Measurements from ENCODE around the gene CFAP92.

The CFAP92 gene

GRCh38 chr3:128902426-128902825 is 91.5 kb downstream of the CFAP92 start:
- no peak overlapping the region for H3K27ac ChIP-seq
- TF ChIP-seq CTCF (conservative IDR thresholded peaks at IDR 0.05) (no peak), ZFX (IDR thresholded peaks at IDR 0.05) (no peak; the same call in 1 of the 2 replicates)

- no peak overlapping the region for H3K27ac ChIP-seq
- TF ChIP-seq CTCF (conservative IDR thresholded peaks at IDR 0.05) = no peak
- TF ChIP-seq ZFX (IDR thresholded peaks at IDR 0.05) = no peak
Observed at GRCh38 chr3:128895843-128896697, 97.8 kb downstream of the CFAP92 start.

- TF ChIP-seq ZFX (IDR thresholded peaks at IDR 0.05) (no peak), CTCF (conservative IDR thresholded peaks at IDR 0.05) (no peak)
- no peak overlapping the region for H3K27ac ChIP-seq
Observed at GRCh38 chr3:128889139-128889894, 104.6 kb downstream of the CFAP92 start.

DNA sequence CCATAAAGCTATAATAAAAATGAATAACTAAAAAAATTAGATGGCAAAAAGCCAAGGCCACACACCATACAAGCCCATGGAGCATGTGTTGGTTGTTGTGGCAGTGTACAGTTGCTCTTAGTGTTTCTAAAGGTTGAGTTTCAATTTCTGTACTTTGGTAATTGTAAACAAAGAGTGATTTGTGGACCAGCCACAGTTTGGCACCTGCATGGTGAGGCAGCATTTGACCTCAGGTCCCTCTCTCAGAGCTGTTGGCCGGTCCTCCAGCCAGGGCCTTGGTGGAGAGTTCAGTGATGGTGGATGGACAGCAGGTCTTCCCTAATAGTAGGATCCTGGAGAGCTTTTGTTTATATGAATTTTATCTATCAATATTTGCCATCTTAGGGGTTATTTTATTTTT is 108.9 kb downstream of the CFAP92 start:
- H3K27ac ChIP-seq = no peak overlapping the region
- TF ChIP-seq CTCF (conservative IDR thresholded peaks at IDR 0.05) (no peak), ZFX (IDR thresholded peaks at IDR 0.05) (no peak)

- TF ChIP-seq CTCF (conservative IDR thresholded peaks at IDR 0.05) = no peak
- no peak for TF ChIP-seq ZFX (IDR thresholded peaks at IDR 0.05)
- H3K27ac ChIP-seq = no peak overlapping the region
Observed at GRCh38 chr3:128882719-128883118, 111.2 kb downstream of the CFAP92 start.

DNA sequence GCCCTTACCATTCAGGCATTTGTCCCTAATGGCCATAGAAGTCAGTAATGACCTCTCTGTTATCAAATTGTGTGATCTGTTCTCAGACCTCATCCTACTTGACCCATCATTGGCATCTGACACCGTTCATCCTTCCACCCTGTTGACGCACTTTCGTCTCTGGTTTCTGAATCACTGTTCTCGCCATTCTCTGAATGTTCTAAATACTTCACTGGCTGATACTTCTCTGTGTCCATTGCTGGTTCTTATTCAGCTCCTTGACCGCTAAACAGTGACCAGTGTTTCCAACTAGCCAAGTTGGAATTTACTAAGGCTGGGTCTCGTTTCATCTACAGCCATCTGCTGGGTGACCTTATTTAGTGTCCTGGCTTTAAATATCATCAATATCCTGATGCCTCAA is 112.3 kb downstream of the CFAP92 start:
- TF ChIP-seq ZFX (IDR thresholded peaks at IDR 0.05) (no peak), CTCF (conservative IDR thresholded peaks at IDR 0.05) (no peak)
- no peak overlapping the region for H3K27ac ChIP-seq

GRCh38 chr3:128880455-128880854 is 113.4 kb downstream of the CFAP92 start:
- peak overlapping the region; percentile 83 for H3K27ac ChIP-seq
